ENCODE results near the gene DNAJC16.

Gene DNAJC16

DNA sequence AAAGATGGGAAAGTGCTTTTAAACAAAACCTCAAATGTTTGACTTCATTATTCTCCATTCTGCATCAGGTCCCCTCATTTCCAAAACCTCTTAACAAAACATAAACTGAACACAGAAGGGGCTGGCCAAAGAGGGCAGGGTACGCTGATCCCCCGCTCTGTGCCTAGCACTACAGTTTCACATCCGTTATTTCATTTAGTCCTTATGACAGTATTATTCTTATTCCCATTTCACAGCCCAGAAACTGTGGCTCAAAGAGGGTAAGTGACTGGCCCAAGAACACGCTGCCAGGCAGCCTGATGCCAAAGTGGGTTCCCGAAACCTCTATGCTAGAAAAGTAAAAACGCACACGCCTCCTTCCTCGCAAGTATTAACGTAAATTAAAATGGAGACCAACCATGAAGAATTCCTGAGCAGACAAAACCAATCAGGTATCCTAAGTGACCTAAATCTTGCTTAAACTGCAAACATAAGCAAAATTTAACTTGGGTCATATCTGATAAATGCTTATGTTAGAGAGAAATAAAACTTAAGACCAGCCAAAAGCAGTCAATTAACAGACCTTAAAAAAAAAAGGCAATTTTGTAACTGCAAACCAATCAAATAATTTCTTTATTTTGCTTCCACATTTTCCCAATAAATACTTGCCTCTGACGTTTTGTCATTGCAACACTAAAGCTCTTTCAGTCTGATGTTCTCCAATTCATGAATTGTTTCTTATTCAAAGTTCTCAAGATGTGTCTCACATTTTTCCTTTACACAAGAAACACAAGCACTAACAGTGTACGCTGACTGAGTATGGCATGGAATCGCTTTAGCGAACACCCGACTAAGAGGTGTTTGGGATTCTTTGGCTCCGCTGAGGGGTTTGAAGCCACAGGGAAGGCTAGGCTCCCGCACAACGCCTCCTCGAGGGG lies 3.3 kb upstream of the DNAJC16 start:
- H3K27me3 Mint-ChIP-seq (ENCODE audit: low read depth), result no peaks in the 10 kb centered on the region

DNA sequence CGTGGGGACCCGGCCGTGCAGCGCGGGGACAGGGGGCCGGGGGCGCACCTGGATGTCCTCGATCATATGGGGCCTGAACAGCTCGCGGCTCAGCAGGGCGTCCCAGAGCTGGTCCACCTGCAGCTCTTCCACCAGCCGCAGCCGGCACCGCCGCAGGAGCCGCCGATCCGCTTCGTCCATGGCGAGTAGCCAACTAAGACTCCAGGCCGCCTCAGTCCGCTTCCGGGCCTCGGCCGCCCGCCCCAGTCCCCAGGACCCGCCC lies 2.7 kb upstream of the DNAJC16 start, which contains the start of gene CASP9:
Gene CASP9, minus strand, starts transcription at position 195 of the 262 bp plus-strand sequence. Its CDS starts 15 bp downstream, at position 180.
- TF ChIP-seq, protein P1, sequence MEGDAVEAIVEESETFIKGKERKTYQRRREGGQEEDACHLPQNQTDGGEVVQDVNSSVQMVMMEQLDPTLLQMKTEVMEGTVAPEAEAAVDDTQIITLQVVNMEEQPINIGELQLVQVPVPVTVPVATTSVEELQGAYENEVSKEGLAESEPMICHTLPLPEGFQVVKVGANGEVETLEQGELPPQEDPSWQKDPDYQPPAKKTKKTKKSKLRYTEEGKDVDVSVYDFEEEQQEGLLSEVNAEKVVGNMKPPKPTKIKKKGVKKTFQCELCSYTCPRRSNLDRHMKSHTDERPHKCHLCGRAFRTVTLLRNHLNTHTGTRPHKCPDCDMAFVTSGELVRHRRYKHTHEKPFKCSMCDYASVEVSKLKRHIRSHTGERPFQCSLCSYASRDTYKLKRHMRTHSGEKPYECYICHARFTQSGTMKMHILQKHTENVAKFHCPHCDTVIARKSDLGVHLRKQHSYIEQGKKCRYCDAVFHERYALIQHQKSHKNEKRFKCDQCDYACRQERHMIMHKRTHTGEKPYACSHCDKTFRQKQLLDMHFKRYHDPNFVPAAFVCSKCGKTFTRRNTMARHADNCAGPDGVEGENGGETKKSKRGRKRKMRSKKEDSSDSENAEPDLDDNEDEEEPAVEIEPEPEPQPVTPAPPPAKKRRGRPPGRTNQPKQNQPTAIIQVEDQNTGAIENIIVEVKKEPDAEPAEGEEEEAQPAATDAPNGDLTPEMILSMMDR (IDR thresholded peaks at IDR 0.05; ENCODE audit: unreplicated experiment in 3 of 3), result no peak
- H3K4me3 Mint-ChIP-seq, result peak within 1 kb of the TSS; percentile 82 to 88 (median 87)
- no peaks in the 10 kb centered on the region for H3K9me3 Mint-ChIP-seq
- H3K27me3 Mint-ChIP-seq (ENCODE audit: low read depth), result no peaks in the 10 kb centered on the region
- H3K36me3 Mint-ChIP-seq (ENCODE audit: low read depth), result no peaks in the 10 kb centered on the region
- H3K27ac Mint-ChIP-seq, result peak within 1 kb of the TSS; percentile 82 to 100 (median 88)
- H3K4me1 Mint-ChIP-seq, result peaks cover 55% of the 10 kb centered on the region

More for the DNA sequence above, 3.3 kb upstream of the DNAJC16 start:
- TF ChIP-seq, protein P1 (IDR thresholded peaks at IDR 0.05; ENCODE audit: unreplicated experiment in 3 of 3), result no peak
- peaks cover 53% of the 10 kb centered on the region for H3K4me1 Mint-ChIP-seq
- peaks cover 2% of the 10 kb centered on the region for H3K36me3 Mint-ChIP-seq (ENCODE audit: low read depth)
- H3K9me3 Mint-ChIP-seq, result no peaks in the 10 kb centered on the region
- peak overlapping the region; percentile 82 to 88 (median 87) for H3K4me3 Mint-ChIP-seq
- peak overlapping the region; percentile 82 to 100 (median 88) for H3K27ac Mint-ChIP-seq

DNA sequence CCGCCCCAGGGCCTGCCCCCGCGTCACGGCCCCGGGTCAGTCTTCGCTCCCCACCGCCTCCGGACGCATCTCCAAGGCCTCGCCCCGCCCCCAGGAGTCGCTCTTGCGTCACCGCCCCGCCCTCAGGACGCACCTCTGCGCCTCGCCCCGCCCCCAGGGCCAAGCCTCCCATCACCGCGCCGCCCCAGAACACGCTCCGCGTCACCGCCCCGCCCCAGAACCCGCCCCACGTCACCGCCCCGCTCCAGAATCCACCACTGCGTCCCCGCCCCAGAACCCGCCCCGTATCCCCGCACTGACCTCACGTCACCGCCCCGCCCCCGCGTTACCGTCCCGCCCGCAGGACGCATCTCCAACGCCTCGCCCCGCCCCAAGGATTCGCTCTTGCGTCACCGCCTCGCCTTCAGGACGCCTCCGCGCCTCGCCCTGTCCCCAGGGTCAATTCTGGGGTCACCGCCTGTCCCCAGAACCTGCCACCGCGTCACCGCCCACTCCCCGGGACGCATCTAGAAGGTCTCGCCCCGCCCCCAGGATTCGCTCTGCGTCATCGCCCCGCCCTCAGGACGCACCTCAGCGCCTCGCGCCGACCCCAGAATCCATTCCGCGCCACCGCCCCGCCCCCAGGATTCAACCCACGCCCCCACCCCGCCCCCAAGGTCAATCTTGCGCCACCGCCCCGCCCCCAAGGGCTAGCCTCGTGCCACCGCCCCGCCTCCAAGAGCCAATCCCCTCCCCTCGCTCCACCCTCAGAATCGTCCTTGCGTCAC lies 2.2 kb upstream of the DNAJC16 start:
- TF ChIP-seq, protein P1 (IDR thresholded peaks at IDR 0.05; ENCODE audit: unreplicated experiment in 3 of 3), result no peak
- Mint-ChIP-seq H3K9me3 (no peaks in the 10 kb centered on the region), H3K27me3 (ENCODE audit: low read depth) (no peaks in the 10 kb centered on the region), H3K36me3 (ENCODE audit: low read depth) (no peaks in the 10 kb centered on the region), H3K27ac (peak overlapping the region; percentile 82 to 100 (median 88)), H3K4me3 (peak overlapping the region; percentile 82 to 88 (median 87)), H3K4me1 (peaks cover 54% of the 10 kb centered on the region)

- H3K27me3 Mint-ChIP-seq (ENCODE audit: low read depth), result no peaks in the 10 kb centered on the region
- TF ChIP-seq, protein P1 (IDR thresholded peaks at IDR 0.05; ENCODE audit: unreplicated experiment in 3 of 3), result no peak
- H3K4me3 Mint-ChIP-seq, result peak overlapping the region; percentile 82 to 88 (median 87)
- peak overlapping the region; percentile 82 to 100 (median 88) for H3K27ac Mint-ChIP-seq
- no peaks in the 10 kb centered on the region for H3K9me3 Mint-ChIP-seq
- peaks cover 52% of the 10 kb centered on the region for H3K4me1 Mint-ChIP-seq
- no peaks in the 10 kb centered on the region for H3K36me3 Mint-ChIP-seq (ENCODE audit: low read depth)
These were observed 1.3 kb upstream of the DNAJC16 start for GRCh38 chr1:15525050-15526020.

GRCh38 chr1:15526021-15526489 lies 593 bp upstream of the DNAJC16 start:
- Mint-ChIP-seq H3K4me1 (peaks cover 52% of the 10 kb centered on the region), H3K27me3 (ENCODE audit: low read depth) (no peaks in the 10 kb centered on the region), H3K27ac (peak overlapping the region; percentile 82 to 100 (median 88)), H3K36me3 (ENCODE audit: low read depth) (peaks cover 4% of the 10 kb centered on the region), H3K4me3 (peak overlapping the region; percentile 82 to 88 (median 87)), H3K9me3 (no peaks in the 10 kb centered on the region)
- TF ChIP-seq, protein P1 (IDR thresholded peaks at IDR 0.05; ENCODE audit: unreplicated experiment in 3 of 3), result no peak

Measured in nephron (organoid).